Measurements from ENCODE around the gene CLIC6.
A peak's percentile ranks its signal among the peaks of the same experiment; 100 is the strongest.
"Not testable (repeated sequence)": the region's sequence is repeated elsewhere in the genome, so short reads cannot be mapped to it uniquely, and the experiment has no call there.

Gene CLIC6

GRCh38 chr21:34649400-34649799 lies 19.4 kb upstream of the CLIC6 start:
- in situ Hi-C loops (cut with MboI; ENCODE audit: low pct_unique_long_range_greater_than_20kb, low sequenced_read_pairs): no loop called here
- DNase-seq: no peak

GRCh38 chr21:34650861-34651431 lies 17.8 kb upstream of the CLIC6 start:
- no peak for DNase-seq

GRCh38 chr21:34651642-34652041 lies 17.2 kb upstream of the CLIC6 start:
- in situ Hi-C loops (cut with MboI; ENCODE audit: low pct_unique_long_range_greater_than_20kb, low sequenced_read_pairs): no loop called here
- DNase-seq: no peak

More at GRCh38 chr21:34650861-34651431, 17.8 kb upstream of the CLIC6 start:
- in situ Hi-C loops (cut with MboI; ENCODE audit: low pct_unique_long_range_greater_than_20kb, low sequenced_read_pairs): no loop called here

- in situ Hi-C loops (cut with MboI; ENCODE audit: low pct_unique_long_range_greater_than_20kb, low sequenced_read_pairs): no loop called here
- no peak for DNase-seq
These were observed 15.3 kb upstream of the CLIC6 start for GRCh38 chr21:34653522-34653921.

- in situ Hi-C loops (cut with MboI; ENCODE audit: low pct_unique_long_range_greater_than_20kb, low sequenced_read_pairs): no loop called here
- DNase-seq: no peak
These were observed 6.9 kb upstream of the CLIC6 start for GRCh38 chr21:34661848-34662247.

GRCh38 chr21:34667761-34668160 lies 1.0 kb upstream of the CLIC6 start:
- in situ Hi-C loops (cut with MboI; ENCODE audit: low pct_unique_long_range_greater_than_20kb, low sequenced_read_pairs): no loop called here
- DNase-seq: no peak

GRCh38 chr21:34669149-34669879 lies 520 bp downstream of the CLIC6 start:
- no peak for DNase-seq
- in situ Hi-C loops (cut with MboI; ENCODE audit: low pct_unique_long_range_greater_than_20kb, low sequenced_read_pairs): no loop called here

- in situ Hi-C loops (cut with MboI; ENCODE audit: low pct_unique_long_range_greater_than_20kb, low sequenced_read_pairs): not testable (repeated sequence)
These were observed 1.1 kb downstream of the CLIC6 start for GRCh38 chr21:34669880-34670219.

GRCh38 chr21:34670220-34670961 lies 1.6 kb downstream of the CLIC6 start:
- no peak for DNase-seq
- in situ Hi-C loops (cut with MboI; ENCODE audit: low pct_unique_long_range_greater_than_20kb, low sequenced_read_pairs): no loop called here

More at GRCh38 chr21:34669880-34670219, 1.1 kb downstream of the CLIC6 start:
- DNase-seq: not testable (repeated sequence)

- in situ Hi-C loops (cut with MboI; ENCODE audit: low pct_unique_long_range_greater_than_20kb, low sequenced_read_pairs): no loop called here
- DNase-seq: no peak
These were observed 2.2 kb downstream of the CLIC6 start for GRCh38 chr21:34670962-34671348.

GRCh38 chr21:34671462-34671861 lies 2.7 kb downstream of the CLIC6 start:
- in situ Hi-C loops (cut with MboI; ENCODE audit: low pct_unique_long_range_greater_than_20kb, low sequenced_read_pairs): no loop called here
- DNase-seq: no peak

GRCh38 chr21:34671891-34672290 lies 3.1 kb downstream of the CLIC6 start:
- DNase-seq: no peak
- in situ Hi-C loops (cut with MboI; ENCODE audit: low pct_unique_long_range_greater_than_20kb, low sequenced_read_pairs): no loop called here

- in situ Hi-C loops (cut with MboI; ENCODE audit: low pct_unique_long_range_greater_than_20kb, low sequenced_read_pairs): no loop called here
- peak; percentile 31 for DNase-seq
These were observed 4.2 kb downstream of the CLIC6 start for GRCh38 chr21:34673006-34673405.

GRCh38 chr21:34674468-34674867 lies 5.7 kb downstream of the CLIC6 start:
- in situ Hi-C loops (cut with MboI; ENCODE audit: low pct_unique_long_range_greater_than_20kb, low sequenced_read_pairs): no loop called here
- DNase-seq: no peak

GRCh38 chr21:34675871-34676270 lies 7.1 kb downstream of the CLIC6 start:
- no peak for DNase-seq
- in situ Hi-C loops (cut with MboI; ENCODE audit: low pct_unique_long_range_greater_than_20kb, low sequenced_read_pairs): no loop called here

- in situ Hi-C loops (cut with MboI; ENCODE audit: low pct_unique_long_range_greater_than_20kb, low sequenced_read_pairs): no loop called here
These were observed 10.3 kb downstream of the CLIC6 start for GRCh38 chr21:34679051-34679450.

GRCh38 chr21:34684174-34684876 lies 15.5 kb downstream of the CLIC6 start:
- no peak for DNase-seq
- in situ Hi-C loops (cut with MboI; ENCODE audit: low pct_unique_long_range_greater_than_20kb, low sequenced_read_pairs): no loop called here

More at GRCh38 chr21:34679051-34679450, 10.3 kb downstream of the CLIC6 start:
- peak; percentile 37 for DNase-seq

GRCh38 chr21:34687065-34687464 lies 18.3 kb downstream of the CLIC6 start:
- in situ Hi-C loops (cut with MboI; ENCODE audit: low pct_unique_long_range_greater_than_20kb, low sequenced_read_pairs): no loop called here
- DNase-seq: no peak

- in situ Hi-C loops (cut with MboI; ENCODE audit: low pct_unique_long_range_greater_than_20kb, low sequenced_read_pairs): no loop called here
These were observed 19.0 kb downstream of the CLIC6 start for GRCh38 chr21:34687745-34688144.

GRCh38 chr21:34688145-34688544 lies 19.4 kb downstream of the CLIC6 start:
- DNase-seq: no peak
- in situ Hi-C loops (cut with MboI; ENCODE audit: low pct_unique_long_range_greater_than_20kb, low sequenced_read_pairs): no loop called here

More at GRCh38 chr21:34687745-34688144, 19.0 kb downstream of the CLIC6 start:
- no peak for DNase-seq

Data from KBM-7 (cell line).